ENCODE results near the gene ZFYVE27.

DNA sequence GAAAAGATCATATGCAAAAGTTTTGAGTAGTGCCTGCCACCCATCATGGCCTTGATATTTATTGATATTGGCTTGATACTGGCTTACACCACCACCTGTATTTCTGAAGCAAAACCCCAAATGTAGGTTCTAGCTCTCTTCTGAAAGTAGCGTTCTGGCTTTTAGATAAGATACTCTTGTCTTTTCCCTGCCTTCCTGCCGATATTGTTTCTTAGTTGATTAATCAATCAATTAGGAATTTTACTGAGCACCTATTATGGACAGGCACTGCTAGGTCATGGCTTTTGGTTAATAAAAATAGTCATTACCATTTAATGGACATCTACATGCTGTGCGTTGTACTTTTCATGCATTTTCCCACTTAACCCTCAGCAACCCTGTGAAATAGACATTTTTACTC is 27.0 kb downstream of the ZFYVE27 start:
- TF ChIP-seq, protein P1, sequence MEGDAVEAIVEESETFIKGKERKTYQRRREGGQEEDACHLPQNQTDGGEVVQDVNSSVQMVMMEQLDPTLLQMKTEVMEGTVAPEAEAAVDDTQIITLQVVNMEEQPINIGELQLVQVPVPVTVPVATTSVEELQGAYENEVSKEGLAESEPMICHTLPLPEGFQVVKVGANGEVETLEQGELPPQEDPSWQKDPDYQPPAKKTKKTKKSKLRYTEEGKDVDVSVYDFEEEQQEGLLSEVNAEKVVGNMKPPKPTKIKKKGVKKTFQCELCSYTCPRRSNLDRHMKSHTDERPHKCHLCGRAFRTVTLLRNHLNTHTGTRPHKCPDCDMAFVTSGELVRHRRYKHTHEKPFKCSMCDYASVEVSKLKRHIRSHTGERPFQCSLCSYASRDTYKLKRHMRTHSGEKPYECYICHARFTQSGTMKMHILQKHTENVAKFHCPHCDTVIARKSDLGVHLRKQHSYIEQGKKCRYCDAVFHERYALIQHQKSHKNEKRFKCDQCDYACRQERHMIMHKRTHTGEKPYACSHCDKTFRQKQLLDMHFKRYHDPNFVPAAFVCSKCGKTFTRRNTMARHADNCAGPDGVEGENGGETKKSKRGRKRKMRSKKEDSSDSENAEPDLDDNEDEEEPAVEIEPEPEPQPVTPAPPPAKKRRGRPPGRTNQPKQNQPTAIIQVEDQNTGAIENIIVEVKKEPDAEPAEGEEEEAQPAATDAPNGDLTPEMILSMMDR (conservative IDR thresholded peaks at IDR 0.05; ENCODE audit: low read depth, low read length): no peak
- TF ChIP-seq POLR2A (IDR thresholded peaks at IDR 0.05; ENCODE audit: low read depth, low read length): no peak
- no peak for TF ChIP-seq ELK1 (IDR thresholded peaks at IDR 0.05; ENCODE audit: borderline replicate concordance, low read depth, low read length)
- TF ChIP-seq MXI1 (IDR thresholded peaks at IDR 0.05; ENCODE audit: borderline replicate concordance, low read depth, low read length): no peak
- no peak for TF ChIP-seq RCOR1 (IDR thresholded peaks at IDR 0.05; ENCODE audit: insufficient replicate concordance, low read length)
- no peak for TF ChIP-seq CHD1 (IDR thresholded peaks at IDR 0.05; ENCODE audit: low read depth, low read length)
- TF ChIP-seq RAD21 (IDR thresholded peaks at IDR 0.05; ENCODE audit: low read length): no peak
- TF ChIP-seq RFX5 (IDR thresholded peaks at IDR 0.05; ENCODE audit: low read depth, low read length): no peak
- TF ChIP-seq SMC3 (IDR thresholded peaks at IDR 0.05; ENCODE audit: low read depth, low read length): no peak
- TF ChIP-seq, protein P2, sequence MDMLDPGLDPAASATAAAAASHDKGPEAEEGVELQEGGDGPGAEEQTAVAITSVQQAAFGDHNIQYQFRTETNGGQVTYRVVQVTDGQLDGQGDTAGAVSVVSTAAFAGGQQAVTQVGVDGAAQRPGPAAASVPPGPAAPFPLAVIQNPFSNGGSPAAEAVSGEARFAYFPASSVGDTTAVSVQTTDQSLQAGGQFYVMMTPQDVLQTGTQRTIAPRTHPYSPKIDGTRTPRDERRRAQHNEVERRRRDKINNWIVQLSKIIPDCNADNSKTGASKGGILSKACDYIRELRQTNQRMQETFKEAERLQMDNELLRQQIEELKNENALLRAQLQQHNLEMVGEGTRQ (IDR thresholded peaks at IDR 0.05; ENCODE audit: low read depth, low read length): no peak

Measured in IMR-90 (cell line).